Activated CD4-positive, alpha-beta T cell treated with anti-CD3 and anti-CD28 coated beads, Interleukin-2, amount 50 U/mL, for 16 hours (primary cell): Measurements from ENCODE around the gene SIX1.

Experiments
- DNase-seq: peaks from one replicate; pipeline ENCODE4 v3.0.0-alpha.2; 2020

SIX1 gene

DNA sequence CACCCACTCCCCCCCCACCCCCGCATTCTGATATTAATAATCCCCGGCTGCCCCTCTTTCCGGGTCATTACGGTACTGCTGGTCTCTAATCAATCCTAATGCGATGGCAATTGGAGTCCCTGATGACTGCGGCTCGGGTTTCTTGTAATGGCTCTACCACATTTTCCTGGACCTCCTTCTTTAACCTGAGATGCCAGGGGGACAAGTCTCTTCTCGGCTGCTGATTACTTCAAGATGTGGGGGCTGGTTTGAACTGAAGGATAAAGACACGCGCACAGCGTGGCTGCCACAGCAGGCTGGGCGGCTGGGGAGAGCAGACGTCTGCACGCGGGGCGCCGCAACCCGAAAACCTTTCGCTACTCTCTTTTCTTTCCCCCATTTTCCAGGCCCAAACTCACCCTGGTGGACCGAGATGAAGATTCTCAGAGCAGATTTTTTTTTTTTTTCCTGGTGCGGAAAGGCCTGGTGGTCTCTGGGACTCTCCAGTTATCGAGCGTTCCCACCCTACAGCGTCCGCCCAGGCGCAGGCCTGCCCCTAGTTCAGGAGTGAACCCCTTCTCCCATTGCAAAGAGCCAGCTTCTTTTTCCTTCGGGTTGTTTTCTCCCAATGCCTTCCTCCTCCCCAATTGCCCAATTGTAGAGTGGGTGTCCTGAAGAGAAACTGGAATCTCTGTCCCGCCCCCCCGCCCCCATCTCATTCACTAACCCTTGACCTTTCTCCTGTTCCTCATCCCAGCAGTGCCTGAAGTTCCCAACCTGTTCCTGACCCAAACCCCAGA lies 6.0 kb upstream of the SIX1 start:
- no peak for DNase-seq

DNA sequence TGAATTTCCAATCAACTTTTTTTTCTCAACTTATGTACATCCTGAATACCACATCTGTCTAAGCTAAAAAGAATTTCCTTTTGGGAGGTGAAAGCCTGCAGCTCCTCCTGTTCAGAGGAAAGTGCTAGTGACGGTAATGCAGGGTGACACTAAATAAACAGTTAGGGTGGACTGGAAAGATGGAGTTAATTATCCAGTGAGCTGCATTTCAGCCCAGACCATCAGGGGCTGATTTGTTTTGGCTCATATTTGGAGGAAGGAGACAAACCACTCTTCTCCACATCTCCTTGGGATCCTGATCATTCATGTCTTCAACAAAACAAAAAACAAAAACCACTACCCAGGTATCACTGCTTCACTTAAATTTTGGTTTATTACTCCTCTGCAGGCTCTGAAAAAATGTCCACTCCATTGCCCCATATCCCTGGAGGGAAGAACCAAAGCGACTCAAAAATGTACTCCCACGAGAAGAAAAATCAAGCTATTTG lies 5.1 kb upstream of the SIX1 start:
- DNase-seq = no peak

DNA sequence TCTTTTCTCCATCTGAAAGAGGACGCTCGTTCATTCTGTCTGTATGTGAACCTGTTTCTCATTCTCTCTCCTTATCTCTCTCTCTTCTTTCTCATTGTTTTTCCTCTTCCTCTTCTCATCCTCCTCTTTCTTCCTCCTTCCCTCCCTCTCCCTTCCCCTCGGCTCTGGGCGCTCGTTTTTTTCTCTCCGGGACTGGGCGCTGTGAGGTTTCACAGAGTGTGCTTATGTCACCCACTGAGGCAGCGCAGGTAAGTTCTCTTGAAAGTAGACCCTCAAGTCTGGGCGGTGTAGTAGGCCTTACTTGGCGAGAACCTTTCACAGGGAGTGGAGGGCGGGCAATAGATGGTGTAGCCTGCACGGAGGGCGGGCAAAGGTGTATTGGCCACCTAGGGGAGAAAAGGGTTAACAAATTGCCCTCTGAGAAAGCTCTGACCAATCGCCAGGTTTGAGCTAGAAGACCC lies 4.5 kb upstream of the SIX1 start:
- no peak for DNase-seq

DNA sequence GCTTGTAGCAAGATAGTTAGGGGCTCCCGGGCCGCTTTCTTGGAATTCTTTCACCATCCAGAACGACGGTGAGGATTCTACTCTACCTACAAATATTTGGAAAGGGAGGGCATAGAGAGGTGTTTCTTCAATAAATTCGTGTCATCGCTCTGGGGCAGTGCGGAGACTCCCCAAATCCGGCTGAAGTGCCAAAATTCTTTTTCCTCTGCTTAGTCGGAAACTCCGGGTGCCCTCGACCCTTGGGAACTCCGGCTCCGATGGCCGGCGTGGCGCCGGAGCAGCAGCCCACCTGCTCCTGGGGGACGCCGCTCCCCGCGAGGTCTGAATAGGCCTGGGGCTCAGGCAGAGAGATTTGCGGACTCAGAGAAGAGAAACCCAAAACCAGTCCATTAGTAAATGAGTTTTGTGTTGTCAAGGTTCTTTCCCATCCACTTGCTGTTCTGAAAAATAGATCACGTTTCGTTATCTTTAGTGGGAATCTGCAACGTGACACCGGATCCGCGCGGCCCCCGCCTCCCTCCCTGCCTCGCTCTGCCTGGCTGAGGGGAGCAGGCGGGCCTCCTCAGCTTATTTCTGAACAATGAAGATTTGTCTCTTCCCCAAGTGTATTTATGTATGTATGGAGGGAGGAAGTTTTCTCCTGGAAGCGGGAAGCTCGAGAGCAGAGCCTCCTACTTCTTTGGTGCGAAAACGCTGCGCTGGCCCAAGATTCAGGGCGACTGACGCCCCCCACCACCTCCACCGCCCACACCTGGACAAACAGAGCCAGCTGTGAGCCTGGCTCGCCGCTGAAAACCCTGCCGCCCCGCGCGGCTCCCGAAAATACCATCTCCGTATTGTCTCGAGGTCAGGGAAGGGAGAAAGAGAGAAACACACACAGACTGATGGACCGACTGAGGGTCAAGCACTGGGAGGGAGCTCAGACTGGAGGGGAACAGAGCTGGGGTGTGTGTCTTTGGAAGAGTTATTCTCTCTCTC lies 3.7 kb upstream of the SIX1 start:
- DNase-seq = no peak

DNA sequence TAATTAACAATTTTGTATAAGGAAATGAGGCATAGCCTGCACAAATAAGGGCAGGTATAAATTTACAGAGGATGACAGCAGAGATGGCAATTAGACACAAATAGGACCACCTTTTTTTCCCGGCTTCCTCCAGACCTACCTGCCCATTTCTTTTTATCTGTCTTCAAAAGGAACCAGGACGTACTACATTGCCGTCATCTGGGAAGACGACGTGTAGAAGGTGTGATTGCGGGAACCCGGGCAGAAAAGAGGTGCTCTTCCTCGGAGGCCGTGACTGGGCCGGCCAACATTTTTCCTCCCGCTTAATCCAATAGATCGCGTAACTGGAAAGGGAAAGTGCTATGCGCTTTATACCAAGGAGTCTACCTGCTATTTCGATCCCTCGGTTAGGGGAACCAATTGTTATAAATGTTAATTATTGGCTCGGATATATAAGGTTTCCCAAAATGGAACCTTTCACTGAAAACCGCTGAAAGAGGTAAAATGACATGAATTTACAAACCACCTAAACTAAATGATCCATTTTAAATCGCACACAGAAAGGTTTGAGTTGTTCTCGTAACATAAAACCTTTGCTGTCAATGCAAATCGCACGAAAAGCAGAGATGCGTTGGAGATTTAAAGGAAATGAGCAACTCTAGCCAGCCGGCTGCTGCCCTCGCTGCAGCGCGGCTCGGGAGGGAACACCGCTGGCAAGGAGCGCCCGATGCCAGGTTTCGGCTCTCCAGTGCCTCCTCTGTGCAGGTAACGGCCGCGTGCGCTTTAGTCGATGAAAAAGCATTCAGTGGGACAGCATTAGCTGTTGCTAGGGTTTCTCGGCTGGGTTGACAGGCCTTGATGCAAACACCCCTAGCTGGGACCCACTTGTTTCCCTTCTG lies 2.8 kb upstream of the SIX1 start:
- DNase-seq = no peak

DNA sequence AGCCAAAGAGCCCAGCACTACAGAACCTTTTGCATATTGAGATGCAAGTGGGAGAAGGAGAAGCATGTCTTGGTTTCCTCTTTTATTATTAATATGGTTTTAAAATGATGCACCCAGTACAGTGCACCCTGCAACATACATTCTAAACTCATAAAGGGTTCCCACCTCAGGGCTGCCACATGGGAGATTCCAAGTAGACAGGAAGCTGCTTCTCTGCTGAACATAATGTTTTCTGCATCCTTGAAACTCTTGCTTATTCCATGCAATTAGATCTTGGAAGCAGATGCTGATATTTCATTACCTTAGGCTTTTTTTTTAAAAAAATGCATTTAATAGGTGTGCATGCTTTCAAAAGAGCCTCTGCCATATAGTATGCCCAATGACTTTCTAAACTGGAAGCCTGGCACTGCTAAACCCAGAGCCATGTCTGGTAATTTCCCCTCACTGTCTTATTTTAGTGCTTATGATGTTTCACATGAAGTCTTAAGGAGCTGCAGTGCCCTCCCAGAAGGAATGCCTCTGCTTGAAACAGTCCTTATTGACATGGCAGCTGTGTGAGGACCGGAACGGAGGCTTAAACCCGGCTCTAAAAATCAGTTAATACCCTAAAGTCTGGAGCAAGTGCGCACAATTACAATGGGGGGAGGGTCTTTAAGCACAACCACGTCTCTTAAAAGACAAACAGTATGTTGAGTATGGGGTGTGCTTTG lies 2.0 kb upstream of the SIX1 start:
- no peak for DNase-seq

DNA sequence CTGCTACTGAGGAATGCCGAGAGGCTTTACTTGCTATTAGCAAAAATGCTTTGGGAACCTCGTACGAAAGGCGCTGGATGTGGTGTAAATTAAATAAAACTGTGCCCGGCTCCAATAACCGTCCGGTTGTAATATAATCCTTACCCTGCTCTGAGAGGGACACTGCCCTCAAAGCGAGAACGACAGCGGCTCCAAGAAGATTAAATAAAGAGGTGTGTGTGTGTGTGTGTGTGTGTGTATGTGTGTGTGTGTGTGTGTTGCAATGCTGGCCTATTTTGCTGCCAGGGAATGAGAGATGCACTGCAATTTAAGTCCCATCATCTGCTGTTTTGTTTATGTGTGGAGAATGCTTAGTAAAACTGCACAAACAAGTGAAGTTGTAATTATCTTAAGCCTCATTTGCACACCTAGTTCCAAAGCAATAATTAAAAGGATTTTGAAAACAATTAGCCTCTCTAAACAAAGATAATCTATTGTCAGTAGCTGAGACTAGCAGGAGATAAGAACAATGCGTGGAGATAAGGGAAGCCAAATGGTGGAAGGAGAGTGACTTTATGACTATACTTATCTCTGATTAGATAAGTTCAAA lies 1.2 kb upstream of the SIX1 start:
- no peak for DNase-seq

DNA sequence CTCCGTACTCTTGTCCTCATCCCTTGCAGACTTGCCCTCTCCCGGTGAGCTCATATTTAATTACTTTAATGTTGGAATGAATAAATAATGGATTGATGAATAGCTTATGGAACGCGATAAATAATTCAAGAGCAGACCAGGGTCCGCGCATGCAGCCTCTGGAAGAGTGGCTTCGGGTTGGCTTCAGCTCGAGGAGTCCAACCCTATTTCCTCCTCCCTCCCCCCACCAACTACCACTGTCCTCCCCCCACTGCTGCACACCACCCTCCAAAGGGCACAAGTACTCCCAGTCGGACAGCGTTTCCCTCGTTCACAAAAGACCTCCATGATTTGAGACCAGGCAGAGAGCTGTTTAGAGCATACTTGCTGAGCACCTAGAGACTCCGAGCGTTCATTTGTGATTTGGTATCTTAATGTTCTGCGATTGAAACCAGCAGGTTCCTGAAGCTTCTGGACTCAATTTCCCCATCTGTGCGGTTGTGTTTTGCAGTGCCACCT lies 647 bp upstream of the SIX1 start:
- DNase-seq = no peak

DNA sequence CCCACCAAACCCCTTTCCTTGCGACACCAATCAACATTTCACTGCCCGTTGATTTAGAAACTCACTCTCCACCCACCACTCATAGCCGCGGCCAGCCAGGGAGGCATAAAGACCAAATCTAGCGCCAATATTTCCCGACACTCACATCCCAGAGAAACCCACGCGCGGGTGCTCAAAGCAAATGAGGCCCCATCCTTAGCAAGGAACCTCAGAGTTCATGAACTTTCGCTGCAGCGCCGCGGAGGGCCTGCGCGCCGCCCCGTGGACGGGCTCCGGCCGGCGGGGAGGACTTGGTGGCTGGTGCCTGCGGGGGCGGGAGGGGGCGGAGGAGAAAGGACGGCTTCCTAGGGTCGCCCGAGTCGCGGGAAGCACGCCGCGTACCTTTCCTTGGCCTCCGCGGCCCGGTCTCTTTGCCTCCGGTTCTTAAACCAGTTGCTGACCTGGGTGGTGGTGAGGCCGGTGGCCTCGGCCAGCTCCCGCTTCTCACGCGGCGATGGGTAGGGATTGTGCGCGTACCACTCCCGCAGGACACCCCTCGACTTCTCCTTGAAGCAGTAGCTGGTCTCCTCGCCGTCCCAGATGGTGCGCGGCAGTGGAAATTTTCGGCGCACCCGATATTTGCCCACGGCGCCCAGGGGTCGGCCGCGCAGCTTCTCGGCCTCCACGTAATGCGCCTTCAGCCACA lies 886 bp downstream of the SIX1 start:
- DNase-seq = no peak

DNA sequence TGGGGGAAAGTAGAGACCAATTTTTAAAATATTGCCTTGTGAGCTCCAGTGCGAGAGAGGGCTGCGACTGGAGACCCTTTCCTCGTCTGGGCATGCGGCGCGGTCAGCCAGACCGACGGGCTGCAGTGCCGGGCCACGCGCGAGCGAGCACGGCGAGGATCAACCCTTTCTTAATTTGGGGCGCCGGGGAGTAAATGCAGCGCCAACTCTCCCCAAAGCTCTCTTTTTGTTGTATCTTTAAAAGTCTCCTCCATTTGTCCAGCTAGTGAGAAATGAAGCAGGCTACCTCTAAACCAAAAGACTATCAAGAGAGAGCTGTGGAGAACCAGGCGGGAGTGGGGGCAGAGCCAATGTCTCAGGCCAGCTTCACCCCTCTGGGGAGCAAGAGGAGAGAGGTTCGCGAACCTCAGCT lies 1.4 kb downstream of the SIX1 start:
- DNase-seq = no peak

DNA sequence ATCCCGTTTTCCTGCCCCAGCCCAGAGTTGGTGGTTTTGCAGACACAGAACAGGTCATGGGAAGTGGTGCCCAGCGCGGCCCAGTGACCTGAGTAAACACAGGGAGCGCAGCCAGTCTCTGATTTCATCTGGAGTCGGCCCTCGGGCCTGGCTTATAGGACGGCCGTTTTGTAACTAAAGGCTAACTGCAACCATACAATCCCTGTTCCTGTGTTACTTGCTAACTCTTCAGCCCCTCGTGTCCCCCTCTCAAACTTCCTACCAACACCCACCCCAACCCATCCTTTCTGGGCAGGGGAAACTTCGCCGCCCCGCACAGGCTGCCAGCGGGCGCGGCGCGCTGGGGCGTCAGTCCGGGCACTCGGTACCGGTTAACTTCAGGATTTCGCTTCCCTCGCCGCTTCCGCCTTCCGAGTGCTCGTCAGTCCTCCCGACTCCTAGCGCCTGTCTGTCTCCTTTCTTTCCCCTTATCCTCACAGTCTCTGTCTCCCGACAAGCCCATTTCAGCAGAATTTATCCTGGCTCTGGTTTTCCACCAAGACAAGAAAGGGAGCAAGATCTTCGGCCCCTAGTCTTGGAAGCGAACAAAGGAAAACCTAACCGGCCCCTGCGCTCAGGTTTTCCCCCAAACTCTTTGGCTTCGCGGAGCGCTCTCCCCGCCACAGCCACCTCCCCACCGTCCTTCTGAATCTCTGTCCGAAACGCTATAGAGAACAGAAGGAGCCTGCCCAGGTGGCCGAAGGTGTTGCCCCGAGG lies 2.0 kb downstream of the SIX1 start:
- no peak for DNase-seq

DNA sequence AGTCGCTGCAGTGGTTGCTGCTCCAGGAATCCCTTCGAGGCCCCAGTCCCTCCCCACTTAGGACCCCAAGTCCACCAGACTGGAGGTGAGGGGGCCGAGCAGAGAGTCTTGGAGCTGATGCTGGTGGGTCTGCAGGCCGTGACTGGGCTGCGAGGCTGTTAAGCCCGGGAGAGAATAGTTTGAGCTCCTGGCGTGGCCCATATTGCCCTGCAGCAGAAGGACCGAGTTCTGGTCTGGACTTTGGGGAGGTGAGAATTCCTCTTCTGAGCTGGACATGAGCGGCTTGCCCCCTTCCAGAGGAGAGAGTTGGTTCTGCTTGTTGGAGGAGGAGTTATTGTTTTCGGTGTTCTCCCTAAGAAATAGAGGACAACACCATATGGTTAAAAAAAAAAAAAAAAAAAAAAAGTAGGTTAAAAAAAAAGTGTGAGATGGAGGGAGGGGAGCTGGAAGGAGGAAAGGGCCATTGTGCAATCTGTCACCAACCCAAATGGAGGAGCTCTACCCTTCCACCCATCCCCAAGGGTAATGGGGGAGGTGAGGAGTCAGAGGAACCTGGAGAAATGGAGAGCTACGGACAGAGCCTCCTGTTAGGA lies 3.0 kb downstream of the SIX1 start:
- no peak for DNase-seq

DNA sequence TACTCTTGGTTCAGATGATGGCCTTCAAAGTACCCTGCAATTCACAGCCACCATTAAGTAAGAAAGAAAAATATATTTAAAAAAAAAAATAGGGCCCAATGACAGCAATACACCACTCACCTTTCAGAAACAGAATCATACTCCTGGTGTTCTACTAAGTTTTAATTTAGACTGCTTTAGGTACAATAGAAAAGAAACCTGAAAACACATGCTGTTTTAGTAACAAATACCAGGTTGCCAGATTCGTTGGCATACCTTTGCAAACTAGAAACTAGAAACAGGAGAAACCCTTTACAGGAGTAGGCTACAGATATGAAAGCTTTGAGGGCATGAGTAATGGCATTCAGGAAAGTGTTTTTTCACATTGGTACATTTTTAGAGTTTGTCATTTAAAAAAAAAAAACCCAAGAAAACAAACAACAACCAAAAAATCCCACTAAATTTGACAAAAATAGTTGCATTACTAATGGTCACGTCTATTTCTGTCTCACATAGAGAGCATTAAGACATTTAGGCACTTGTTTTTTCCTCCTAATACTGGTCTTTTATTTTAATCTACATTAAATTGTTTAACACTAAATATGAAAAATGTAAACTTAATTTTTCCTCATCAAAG lies 4.0 kb downstream of the SIX1 start:
- DNase-seq = no peak

DNA sequence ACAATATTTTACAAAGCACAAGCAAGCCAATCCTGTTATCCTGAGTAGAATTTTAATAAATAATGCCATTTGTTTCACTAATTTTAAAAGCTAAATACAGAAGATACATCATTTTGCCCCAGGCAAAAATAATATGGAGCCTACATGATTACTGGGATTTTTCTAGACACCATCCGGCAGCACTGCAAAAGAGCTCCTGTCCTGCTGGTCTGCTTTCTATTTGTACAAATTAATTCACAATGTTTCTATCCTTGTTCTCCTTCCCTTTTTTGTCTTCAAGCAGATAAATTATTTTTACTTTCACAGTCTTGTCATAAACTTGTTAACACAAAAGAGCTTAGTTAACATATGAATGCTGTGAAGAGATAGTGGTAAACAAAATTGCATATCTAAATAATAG lies 4.6 kb downstream of the SIX1 start:
- no peak for DNase-seq

DNA sequence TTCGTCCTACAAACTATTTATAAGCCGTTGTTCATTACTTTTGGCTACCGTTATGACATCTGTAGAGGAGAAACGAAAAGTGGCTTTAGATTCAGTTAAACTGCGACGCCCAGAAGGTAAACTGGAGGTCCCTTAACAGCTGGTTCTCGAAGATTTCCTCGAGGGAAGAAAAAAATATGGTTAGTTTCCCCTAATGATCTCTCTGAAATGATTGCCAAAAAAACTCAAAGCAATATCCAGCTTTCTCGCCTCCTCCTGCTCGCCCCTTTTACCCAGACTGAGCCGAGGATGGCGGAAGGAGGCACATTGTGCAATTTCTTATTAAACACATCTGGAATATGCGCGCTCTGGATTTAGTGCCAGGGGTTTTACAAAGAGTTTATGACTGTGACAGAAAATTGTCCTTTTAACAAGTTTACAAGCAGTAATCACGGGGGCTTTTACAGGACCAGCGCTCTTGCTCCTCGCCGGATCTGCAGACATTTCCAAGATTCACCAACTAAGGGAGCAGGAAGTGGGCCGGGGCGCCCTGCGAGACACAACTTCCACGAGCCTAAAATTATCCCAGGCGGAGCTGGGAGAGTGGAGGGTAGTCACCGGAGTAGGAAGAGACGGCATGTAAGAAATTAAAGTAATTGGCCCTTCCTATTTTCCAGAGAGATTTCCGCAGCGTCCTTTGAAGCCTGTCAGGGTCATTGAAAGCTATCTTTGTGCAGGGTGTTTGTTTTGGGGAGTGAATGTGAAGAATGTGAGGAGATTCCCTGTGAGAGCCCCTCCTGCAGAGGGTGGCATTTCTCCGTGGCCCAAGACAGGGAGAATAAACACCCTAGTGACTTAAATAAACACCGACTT lies 5.6 kb downstream of the SIX1 start:
- DNase-seq = no peak

DNA sequence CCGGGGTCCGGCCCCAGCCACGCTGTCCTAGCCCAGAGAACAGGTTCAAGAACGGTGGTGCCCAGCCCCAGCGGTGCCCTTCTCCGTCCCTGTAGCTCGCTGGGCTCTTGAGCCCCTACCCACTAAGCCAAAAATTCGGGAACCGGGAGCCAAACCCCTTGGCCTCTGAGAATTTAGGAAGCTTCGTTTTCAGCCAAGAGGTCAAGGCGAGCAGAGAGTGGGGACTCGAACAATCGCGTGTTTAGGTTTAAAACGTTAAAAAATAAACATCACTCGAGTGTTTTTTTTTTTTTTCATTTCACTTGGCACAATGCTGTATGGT lies 6.2 kb downstream of the SIX1 start:
- DNase-seq = no peak

DNA sequence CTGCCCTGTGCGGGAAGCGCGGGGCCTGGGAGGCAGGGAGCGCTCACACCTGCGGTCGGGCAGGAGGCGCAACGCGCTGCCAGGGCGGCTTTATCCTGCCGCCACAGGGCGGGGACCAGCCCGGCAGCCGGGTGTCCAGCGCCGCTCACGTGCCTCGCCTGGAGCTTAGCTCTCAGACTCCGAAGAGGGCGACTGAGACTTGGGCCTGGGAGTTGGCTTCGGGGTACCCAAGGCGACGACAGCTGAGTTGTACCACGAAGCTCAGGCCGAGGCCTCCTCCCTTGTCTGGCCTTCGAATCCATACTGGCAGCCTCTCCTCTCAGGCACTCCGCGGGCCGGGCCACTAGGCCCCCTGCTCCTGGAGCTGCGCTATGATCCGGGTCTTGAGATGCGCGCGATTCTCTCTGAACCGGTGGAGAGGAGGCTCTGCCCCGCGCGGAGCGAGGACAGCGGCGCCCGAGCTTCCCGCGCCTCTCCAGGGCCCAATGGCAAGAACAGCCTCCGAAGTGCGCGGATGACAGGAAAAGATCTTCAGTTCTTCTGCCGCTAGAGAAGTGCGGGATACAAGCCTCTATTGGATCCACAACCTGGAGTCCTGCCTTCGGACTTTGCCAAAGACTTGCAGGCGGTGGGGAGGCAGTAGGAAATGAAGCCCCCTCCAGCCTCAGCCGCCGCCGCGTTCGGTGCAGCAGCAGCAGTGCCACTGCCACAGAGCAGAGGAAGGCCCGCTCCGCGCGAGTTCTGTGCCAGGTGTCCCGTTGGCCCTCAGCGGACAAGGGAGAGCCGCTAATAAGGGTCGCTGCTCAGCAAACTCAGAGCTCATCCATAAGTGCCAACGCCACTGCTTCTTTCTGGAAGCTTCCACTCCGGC lies 6.8 kb downstream of the SIX1 start:
- no peak for DNase-seq
